A204.1 (cell line): ENCODE measurements around the gene TSSK6.
A peak's percentile ranks its signal among the peaks of the same experiment; 100 is the strongest.

Experiments
- FAIRE-seq: peaks from 2 replicates; lab custom pipeline; 2012; peaks lifted over from hg19 to GRCh38; lab: Jason Lieb, UNC

The TSSK6 gene

GRCh38 chr19:19504754-19505668, 10.3 kb downstream of the TSSK6 start:
- FAIRE-seq: no peak

- FAIRE-seq: no peak
These were observed 12.3 kb downstream of the TSSK6 start for GRCh38 chr19:19502808-19503602.

GRCh38 chr19:19502281-19502680, 13.1 kb downstream of the TSSK6 start:
- FAIRE-seq: no peak

- no peak for FAIRE-seq
These were observed 13.6 kb downstream of the TSSK6 start for GRCh38 chr19:19501798-19502197.

- FAIRE-seq: no peak
These were observed 14.2 kb downstream of the TSSK6 start for GRCh38 chr19:19500975-19501644.

GRCh38 chr19:19499272-19499995, 15.9 kb downstream of the TSSK6 start:
- no peak for FAIRE-seq

- no peak for FAIRE-seq
These were observed 16.9 kb downstream of the TSSK6 start for GRCh38 chr19:19498255-19498991.

GRCh38 chr19:19495614-19496603, 19.4 kb downstream of the TSSK6 start:
- FAIRE-seq: no peak

GRCh38 chr19:19493841-19494546, 21.4 kb downstream of the TSSK6 start:
- no peak for FAIRE-seq

GRCh38 chr19:19492026-19492610, 23.2 kb downstream of the TSSK6 start:
- FAIRE-seq: no peak

GRCh38 chr19:19491321-19492025, 23.9 kb downstream of the TSSK6 start:
- FAIRE-seq: no peak

GRCh38 chr19:19490214-19490968, 25.0 kb downstream of the TSSK6 start:
- peak; percentile 80 for FAIRE-seq

GRCh38 chr19:19489804-19490204, 25.5 kb downstream of the TSSK6 start:
- no peak for FAIRE-seq

GRCh38 chr19:19488875-19489690, 26.3 kb downstream of the TSSK6 start:
- no peak for FAIRE-seq

GRCh38 chr19:19487950-19488874, 27.1 kb downstream of the TSSK6 start:
- no peak for FAIRE-seq
